GM23338 (cell line): Measurements from ENCODE around the gene ATG9A. TPM values are rescaled to one million over a fixed set of nuclear protein-coding genes. Genes with fewer than 3 reads are reported as not detected.

ENCODE experiments used
- ATAC-seq: fragments of 200-7000 bp; cut with Tn5 transposase; 3 replicates; pipeline ENCODE4 v1.9.1; 2020
- DNase-seq: peaks from one replicate; pipeline ENCODE4 v3.0.0-alpha.2; 2015; ENCODE audit warnings: low spot score
- H2AFZ ChIP-seq: fragments of 200-600 bp; sonication (generic); 2 replicates; pipeline ENCODE4 v1.8.0; 2016; ENCODE audit warnings: antibody characterized with exemption, mild to moderate bottlenecking, moderate library complexity
- H3F3A ChIP-seq: fragments of 200-600 bp; sonication (generic); replicated peaks from 2 replicates; pipeline ENCODE4 v1.8.0; 2017; ENCODE audit warnings: antibody characterized with exemption, mixed run types, low read depth
- H3K27ac ChIP-seq: fragments of 200-600 bp; sonication (generic); 2 replicates; pipeline ENCODE4 v1.6.1; 2016; ENCODE audit warnings: low read depth
- H3K27me3 ChIP-seq: fragments of 200-600 bp; sonication (generic); 2 replicates; pipeline ENCODE4 v1.8.0; 2016; ENCODE audit warnings: mild to moderate bottlenecking, mixed run types, moderate library complexity; ENCODE audit not compliant: insufficient read depth
- H3K36me3 ChIP-seq: fragments of 200-600 bp; sonication (generic); 2 replicates; pipeline ENCODE4 v1.8.0; 2016; ENCODE audit warnings: mild to moderate bottlenecking; ENCODE audit not compliant: insufficient read depth
- H3K4me1 ChIP-seq: fragments of 200-600 bp; sonication (generic); 2 replicates; pipeline ENCODE4 v1.8.0; 2016; ENCODE audit warnings: mild to moderate bottlenecking, moderate library complexity; ENCODE audit not compliant: insufficient read depth
- H3K4me2 ChIP-seq: fragments of 200-600 bp; sonication (generic); 2 replicates; pipeline ENCODE4 v1.7.1; 2017; ENCODE audit warnings: mixed run types
- H3K4me3 ChIP-seq: fragments of 200-600 bp; sonication (generic); 2 replicates; pipeline ENCODE4 v1.6.1; 2016; ENCODE audit warnings: mixed run types
- H3K79me2 ChIP-seq: fragments of 200-600 bp; sonication (generic); replicated peaks from 2 replicates; pipeline ENCODE4 v1.8.0; 2017; ENCODE audit warnings: mild to moderate bottlenecking; ENCODE audit not compliant: insufficient read depth
- H3K9me2 ChIP-seq: fragments of 200-600 bp; sonication (generic); 2 replicates; pipeline ENCODE4 v1.8.0; 2017; ENCODE audit not compliant: insufficient read depth
- H4K20me1 ChIP-seq: fragments of 200-600 bp; sonication (generic); replicated peaks from 2 replicates; pipeline ENCODE4 v1.8.0; 2017; ENCODE audit warnings: mild to moderate bottlenecking; ENCODE audit not compliant: insufficient read depth
- H3K27ac Mint-ChIP-seq: 2 replicates; pipeline ENCODE4 v1.8.0; 2020; ENCODE audit warnings: inconsistent platforms, mild to moderate bottlenecking, moderate library complexity, mixed read lengths
- H3K27me3 Mint-ChIP-seq: 3 replicates; pipeline ENCODE4 v1.8.0; 2022; ENCODE audit warnings: low read depth, mild to moderate bottlenecking, moderate library complexity, mixed read lengths, inconsistent platforms; ENCODE audit not compliant: insufficient read depth, poor library complexity
- H3K36me3 Mint-ChIP-seq: 3 replicates; pipeline ENCODE4 v1.8.0; 2021; ENCODE audit warnings: low read depth, mild to moderate bottlenecking, inconsistent platforms, moderate library complexity, mixed read lengths
- H3K4me1 Mint-ChIP-seq: 3 replicates; pipeline ENCODE4 v1.8.0; 2020; ENCODE audit warnings: mild to moderate bottlenecking, inconsistent platforms, mixed read lengths
- H3K4me3 Mint-ChIP-seq: 3 replicates; pipeline ENCODE4 v1.8.0; 2021; ENCODE audit warnings: moderate library complexity, mild to moderate bottlenecking, inconsistent platforms, mixed read lengths
- H3K9me3 Mint-ChIP-seq: 3 replicates; pipeline ENCODE4 v1.8.0; 2020; ENCODE audit warnings: moderate library complexity, mild to moderate bottlenecking, inconsistent platforms, mixed read lengths
- CREB1 ChIP-seq: fragments of 250-450 bp; sonication (Bioruptor Pico); IDR thresholded peaks from 2 replicates; pipeline ENCODE4 v1.5.0; 2020; ENCODE audit warnings: low read depth, mild to moderate bottlenecking, moderate library complexity
- EZH2 ChIP-seq: fragments of 200-600 bp; sonication (generic); IDR thresholded peaks from one replicate; pipeline ENCODE4 v1.8.0; 2017; ENCODE audit warnings: antibody characterized with exemption, mild to moderate bottlenecking, low read depth; ENCODE audit not compliant: unreplicated experiment
- JUNB ChIP-seq: IDR thresholded peaks from one replicate; pipeline ENCODE4 v1.6.1; 2016; ENCODE audit warnings: antibody characterized with exemption; ENCODE audit not compliant: unreplicated experiment
- NANOG ChIP-seq: IDR thresholded peaks from 2 replicates; pipeline ENCODE4 v1.6.1; 2016; ENCODE audit warnings: antibody characterized with exemption, borderline replicate concordance
- POLR2AphosphoS5 ChIP-seq: IDR thresholded peaks from 2 replicates; pipeline ENCODE4 v1.6.1; 2016; ENCODE audit warnings: antibody characterized with exemption, low read depth
- ZNF114 ChIP-seq: fragments of 250-450 bp; sonication (Bioruptor Pico); IDR thresholded peaks from 2 replicates; pipeline ENCODE4 v1.5.0; 2020; ENCODE audit warnings: mild to moderate bottlenecking, moderate library complexity
- ZNF331 ChIP-seq: fragments of 250-450 bp; sonication (Bioruptor Pico); IDR thresholded peaks from 2 replicates; pipeline ENCODE4 v1.5.0; 2020; ENCODE audit warnings: low read depth, mild to moderate bottlenecking, moderate library complexity
- polyA plus RNA-seq: library from polyadenylated mRNA; unstranded; fragments of >200 nt; fragmentation: Nextera tagmentation; extraction: Ambion mirVana; gene quantifications from 2 replicates; pipeline ENCODE4 v1.2.1, GENCODE V29; 2016
- total RNA-seq: library from RNA; depleted of rRNA; stranded (reverse); fragments of >200 nt; shearing (Covaris generic); gene quantifications from 2 replicates; pipeline ENCODE4 v1.2.3, GENCODE V29; 2014
- TF ChIP-seq, protein P1 (sequence below): IDR thresholded peaks from one replicate; pipeline ENCODE4 v1.6.1; 2018; ENCODE audit warnings: antibody characterized with exemption; ENCODE audit not compliant: unreplicated experiment
- TF ChIP-seq, protein P2 (sequence below): IDR thresholded peaks from 2 replicates; pipeline ENCODE4 v1.6.1; 2016; ENCODE audit warnings: antibody characterized with exemption
- TF ChIP-seq, protein P3 (sequence below): fragments of 250-450 bp; sonication (Bioruptor Pico); IDR thresholded peaks from 2 replicates; pipeline ENCODE4 v1.5.0; 2020; ENCODE audit warnings: mild to moderate bottlenecking, moderate library complexity

The ATG9A gene
- total and polyA plus RNA-seq, 2 experiments from 2014 or later = 20.7 to 54.2 TPM

DNA sequence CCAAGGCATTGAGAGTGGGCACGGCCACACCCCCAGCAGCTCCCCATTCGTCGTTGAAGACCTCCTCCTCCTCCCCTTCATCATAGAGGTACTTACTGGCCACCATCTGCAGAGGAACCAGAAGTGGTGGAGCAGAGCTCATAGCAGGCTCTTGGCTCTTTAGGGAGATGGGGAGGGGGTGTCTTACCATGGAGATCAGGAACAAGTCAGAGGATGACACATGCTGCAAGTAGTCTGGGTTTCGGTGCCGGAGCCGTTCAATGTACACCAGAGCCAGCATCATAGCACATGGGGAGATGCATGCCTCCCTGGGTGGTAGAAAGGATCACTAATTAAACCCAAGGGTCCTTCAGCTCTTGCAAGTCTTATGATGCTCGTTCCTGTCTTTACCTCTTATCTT lies 54.6 kb downstream of the ATG9A start (continued):
- no peak for TF ChIP-seq ZNF331 (CRISPR knock-in tag)
- TF ChIP-seq POLR2AphosphoS5 = no peak
- TF ChIP-seq ZNF114 = no peak
- TF ChIP-seq, protein P1, sequence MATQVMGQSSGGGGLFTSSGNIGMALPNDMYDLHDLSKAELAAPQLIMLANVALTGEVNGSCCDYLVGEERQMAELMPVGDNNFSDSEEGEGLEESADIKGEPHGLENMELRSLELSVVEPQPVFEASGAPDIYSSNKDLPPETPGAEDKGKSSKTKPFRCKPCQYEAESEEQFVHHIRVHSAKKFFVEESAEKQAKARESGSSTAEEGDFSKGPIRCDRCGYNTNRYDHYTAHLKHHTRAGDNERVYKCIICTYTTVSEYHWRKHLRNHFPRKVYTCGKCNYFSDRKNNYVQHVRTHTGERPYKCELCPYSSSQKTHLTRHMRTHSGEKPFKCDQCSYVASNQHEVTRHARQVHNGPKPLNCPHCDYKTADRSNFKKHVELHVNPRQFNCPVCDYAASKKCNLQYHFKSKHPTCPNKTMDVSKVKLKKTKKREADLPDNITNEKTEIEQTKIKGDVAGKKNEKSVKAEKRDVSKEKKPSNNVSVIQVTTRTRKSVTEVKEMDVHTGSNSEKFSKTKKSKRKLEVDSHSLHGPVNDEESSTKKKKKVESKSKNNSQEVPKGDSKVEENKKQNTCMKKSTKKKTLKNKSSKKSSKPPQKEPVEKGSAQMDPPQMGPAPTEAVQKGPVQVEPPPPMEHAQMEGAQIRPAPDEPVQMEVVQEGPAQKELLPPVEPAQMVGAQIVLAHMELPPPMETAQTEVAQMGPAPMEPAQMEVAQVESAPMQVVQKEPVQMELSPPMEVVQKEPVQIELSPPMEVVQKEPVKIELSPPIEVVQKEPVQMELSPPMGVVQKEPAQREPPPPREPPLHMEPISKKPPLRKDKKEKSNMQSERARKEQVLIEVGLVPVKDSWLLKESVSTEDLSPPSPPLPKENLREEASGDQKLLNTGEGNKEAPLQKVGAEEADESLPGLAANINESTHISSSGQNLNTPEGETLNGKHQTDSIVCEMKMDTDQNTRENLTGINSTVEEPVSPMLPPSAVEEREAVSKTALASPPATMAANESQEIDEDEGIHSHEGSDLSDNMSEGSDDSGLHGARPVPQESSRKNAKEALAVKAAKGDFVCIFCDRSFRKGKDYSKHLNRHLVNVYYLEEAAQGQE = no peak
- TF ChIP-seq, protein P2, sequence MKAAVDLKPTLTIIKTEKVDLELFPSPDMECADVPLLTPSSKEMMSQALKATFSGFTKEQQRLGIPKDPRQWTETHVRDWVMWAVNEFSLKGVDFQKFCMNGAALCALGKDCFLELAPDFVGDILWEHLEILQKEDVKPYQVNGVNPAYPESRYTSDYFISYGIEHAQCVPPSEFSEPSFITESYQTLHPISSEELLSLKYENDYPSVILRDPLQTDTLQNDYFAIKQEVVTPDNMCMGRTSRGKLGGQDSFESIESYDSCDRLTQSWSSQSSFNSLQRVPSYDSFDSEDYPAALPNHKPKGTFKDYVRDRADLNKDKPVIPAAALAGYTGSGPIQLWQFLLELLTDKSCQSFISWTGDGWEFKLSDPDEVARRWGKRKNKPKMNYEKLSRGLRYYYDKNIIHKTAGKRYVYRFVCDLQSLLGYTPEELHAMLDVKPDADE = no peak
- no peak for TF ChIP-seq EZH2
- no peak for TF ChIP-seq CREB1 (CRISPR knock-in tag)

DNA sequence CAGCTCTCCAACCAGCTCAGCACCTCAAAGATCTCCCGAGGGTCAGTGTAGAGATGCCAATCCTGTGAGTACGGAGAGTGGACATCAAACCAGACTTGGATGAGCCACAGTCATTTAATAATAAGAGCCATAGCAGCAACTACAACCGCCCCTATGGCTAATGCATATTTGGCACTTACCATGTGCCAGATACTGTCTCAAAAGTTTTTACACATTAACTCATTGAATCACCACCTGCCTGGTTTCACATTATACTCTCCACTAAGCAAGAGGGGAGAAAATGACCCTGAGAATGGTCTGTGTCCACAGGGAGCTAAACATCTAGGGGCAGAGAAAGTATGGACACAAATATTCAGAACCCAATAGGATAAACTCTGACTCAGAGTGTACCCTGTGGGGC lies 55.3 kb downstream of the ATG9A start:
- DNase-seq (no peak), ATAC-seq (no peak)
- no peaks in the 10 kb centered on the region for H3K9me2 ChIP-seq
- no peak overlapping the region for H2AFZ ChIP-seq
- H3K36me3 Mint-ChIP-seq = peaks cover 22% of the 10 kb centered on the region
- no peaks in the 10 kb centered on the region; the same call in 1 of the 2 replicates for H4K20me1 ChIP-seq
- H3K4me1 Mint-ChIP-seq = peaks cover 17% of the 10 kb centered on the region
- peaks cover 4% of the 10 kb centered on the region for H3K79me2 ChIP-seq
- no peak overlapping the region for H3K4me2 ChIP-seq
- peaks cover 20% of the 10 kb centered on the region for H3F3A ChIP-seq
- H3K4me1 ChIP-seq = peaks cover 10% of the 10 kb centered on the region
- TF ChIP-seq POLR2AphosphoS5 = no peak
- no peak overlapping the region for H3K27ac ChIP-seq
- no peaks in the 10 kb centered on the region for H3K27me3 ChIP-seq
- H3K27me3 Mint-ChIP-seq = peaks cover 17% of the 10 kb centered on the region
- no peaks in the 10 kb centered on the region for H3K36me3 ChIP-seq
- no peak overlapping the region for H3K4me3 Mint-ChIP-seq
- no peak overlapping the region for H3K4me3 ChIP-seq
- H3K27ac Mint-ChIP-seq = no peak overlapping the region
- H3K9me3 Mint-ChIP-seq = no peaks in the 10 kb centered on the region; the same call in 2 of the 3 replicates

DNA sequence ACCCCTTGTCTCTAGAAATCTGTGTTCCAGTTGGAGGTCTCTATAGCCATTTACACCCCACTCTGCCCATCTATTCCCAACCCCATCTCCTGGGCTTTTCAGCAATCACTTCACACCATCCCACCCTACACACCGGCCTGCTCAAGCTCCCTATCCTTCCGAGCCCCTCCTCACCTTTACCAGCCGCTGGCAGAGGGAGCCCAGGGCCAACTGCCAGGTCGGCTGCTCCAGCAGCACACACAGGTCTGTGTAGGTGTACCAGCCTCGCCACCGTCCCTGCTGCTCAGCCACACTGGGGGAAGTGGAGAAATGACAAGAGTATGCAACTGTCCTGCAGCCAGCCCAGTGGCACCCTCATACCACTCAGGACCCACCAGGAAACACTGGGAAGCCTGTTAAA lies 56.3 kb downstream of the ATG9A start:
- Mint-ChIP-seq H3K27me3 (peaks cover 16% of the 10 kb centered on the region), H3K4me1 (peaks cover 12% of the 10 kb centered on the region), H3K4me3 (no peak overlapping the region), H3K36me3 (peaks cover 17% of the 10 kb centered on the region), H3K27ac (no peak overlapping the region), H3K9me3 (no peaks in the 10 kb centered on the region; the same call in 2 of the 3 replicates)
- Histone ChIP-seq H3K27me3 (no peaks in the 10 kb centered on the region), H3K79me2 (no peaks in the 10 kb centered on the region), H3K4me2 (no peak overlapping the region), H4K20me1 (no peaks in the 10 kb centered on the region), H3K27ac (no peak overlapping the region), H3K9me2 (no peaks in the 10 kb centered on the region), H3F3A (peaks cover 17% of the 10 kb centered on the region), H3K4me3 (no peak overlapping the region), H3K4me1 (peaks cover 6% of the 10 kb centered on the region), H2AFZ (no peak overlapping the region), H3K36me3 (no peaks in the 10 kb centered on the region)
- DNase-seq (no peak), ATAC-seq (no peak)
- TF ChIP-seq NANOG = no peak
- no peak for TF ChIP-seq ZNF331 (CRISPR knock-in tag)
- TF ChIP-seq, protein P3, sequence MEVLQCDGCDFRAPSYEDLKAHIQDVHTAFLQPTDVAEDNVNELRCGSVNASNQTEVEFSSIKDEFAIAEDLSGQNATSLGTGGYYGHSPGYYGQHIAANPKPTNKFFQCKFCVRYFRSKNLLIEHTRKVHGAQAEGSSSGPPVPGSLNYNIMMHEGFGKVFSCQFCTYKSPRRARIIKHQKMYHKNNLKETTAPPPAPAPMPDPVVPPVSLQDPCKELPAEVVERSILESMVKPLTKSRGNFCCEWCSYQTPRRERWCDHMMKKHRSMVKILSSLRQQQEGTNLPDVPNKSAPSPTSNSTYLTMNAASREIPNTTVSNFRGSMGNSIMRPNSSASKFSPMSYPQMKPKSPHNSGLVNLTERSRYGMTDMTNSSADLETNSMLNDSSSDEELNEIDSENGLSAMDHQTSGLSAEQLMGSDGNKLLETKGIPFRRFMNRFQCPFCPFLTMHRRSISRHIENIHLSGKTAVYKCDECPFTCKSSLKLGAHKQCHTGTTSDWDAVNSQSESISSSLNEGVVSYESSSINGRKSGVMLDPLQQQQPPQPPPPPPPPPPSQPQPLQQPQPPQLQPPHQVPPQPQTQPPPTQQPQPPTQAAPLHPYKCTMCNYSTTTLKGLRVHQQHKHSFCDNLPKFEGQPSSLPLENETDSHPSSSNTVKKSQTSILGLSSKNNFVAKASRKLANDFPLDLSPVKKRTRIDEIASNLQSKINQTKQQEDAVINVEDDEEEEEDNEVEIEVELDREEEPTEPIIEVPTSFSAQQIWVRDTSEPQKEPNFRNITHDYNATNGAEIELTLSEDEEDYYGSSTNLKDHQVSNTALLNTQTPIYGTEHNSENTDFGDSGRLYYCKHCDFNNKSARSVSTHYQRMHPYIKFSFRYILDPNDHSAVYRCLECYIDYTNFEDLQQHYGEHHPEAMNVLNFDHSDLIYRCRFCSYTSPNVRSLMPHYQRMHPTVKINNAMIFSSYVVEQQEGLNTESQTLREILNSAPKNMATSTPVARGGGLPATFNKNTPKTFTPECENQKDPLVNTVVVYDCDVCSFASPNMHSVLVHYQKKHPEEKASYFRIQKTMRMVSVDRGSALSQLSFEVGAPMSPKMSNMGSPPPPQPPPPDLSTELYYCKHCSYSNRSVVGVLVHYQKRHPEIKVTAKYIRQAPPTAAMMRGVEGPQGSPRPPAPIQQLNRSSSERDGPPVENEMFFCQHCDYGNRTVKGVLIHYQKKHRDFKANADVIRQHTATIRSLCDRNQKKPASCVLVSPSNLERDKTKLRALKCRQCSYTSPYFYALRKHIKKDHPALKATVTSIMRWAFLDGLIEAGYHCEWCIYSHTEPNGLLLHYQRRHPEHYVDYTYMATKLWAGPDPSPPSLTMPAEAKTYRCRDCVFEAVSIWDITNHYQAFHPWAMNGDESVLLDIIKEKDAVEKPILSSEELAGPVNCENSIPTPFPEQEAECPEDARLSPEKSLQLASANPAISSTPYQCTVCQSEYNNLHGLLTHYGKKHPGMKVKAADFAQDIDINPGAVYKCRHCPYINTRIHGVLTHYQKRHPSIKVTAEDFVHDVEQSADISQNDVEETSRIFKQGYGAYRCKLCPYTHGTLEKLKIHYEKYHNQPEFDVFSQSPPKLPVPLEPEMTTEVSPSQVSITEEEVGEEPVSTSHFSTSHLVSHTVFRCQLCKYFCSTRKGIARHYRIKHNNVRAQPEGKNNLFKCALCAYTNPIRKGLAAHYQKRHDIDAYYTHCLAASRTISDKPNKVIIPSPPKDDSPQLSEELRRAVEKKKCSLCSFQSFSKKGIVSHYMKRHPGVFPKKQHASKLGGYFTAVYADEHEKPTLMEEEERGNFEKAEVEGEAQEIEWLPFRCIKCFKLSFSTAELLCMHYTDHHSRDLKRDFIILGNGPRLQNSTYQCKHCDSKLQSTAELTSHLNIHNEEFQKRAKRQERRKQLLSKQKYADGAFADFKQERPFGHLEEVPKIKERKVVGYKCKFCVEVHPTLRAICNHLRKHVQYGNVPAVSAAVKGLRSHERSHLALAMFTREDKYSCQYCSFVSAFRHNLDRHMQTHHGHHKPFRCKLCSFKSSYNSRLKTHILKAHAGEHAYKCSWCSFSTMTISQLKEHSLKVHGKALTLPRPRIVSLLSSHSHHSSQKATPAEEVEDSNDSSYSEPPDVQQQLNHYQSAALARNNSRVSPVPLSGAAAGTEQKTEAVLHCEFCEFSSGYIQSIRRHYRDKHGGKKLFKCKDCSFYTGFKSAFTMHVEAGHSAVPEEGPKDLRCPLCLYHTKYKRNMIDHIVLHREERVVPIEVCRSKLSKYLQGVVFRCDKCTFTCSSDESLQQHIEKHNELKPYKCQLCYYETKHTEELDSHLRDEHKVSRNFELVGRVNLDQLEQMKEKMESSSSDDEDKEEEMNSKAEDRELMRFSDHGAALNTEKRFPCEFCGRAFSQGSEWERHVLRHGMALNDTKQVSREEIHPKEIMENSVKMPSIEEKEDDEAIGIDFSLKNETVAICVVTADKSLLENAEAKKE (CRISPR knock-in tag) = no peak
- no peak for TF ChIP-seq EZH2
- TF ChIP-seq ZNF114 = no peak
- no peak for TF ChIP-seq JUNB
